Keratinocyte (primary cell): ENCODE results near the gene SNU13. TPM values are rescaled to one million over a fixed set of nuclear protein-coding genes. Genes with fewer than 3 reads are reported as not detected.

Experiments used
- DNase-seq: peaks from one replicate; pipeline ENCODE4 v3.0.0-alpha.2; 2011; ENCODE audit warnings: low read depth, missing footprints, low spot score
- FAIRE-seq: peaks from 2 replicates; lab custom pipeline; 2011; peaks lifted over from hg19 to GRCh38; lab: Jason Lieb, UNC
- H2AFZ ChIP-seq: 2 replicates; pipeline ENCODE4 v1.6.0; 2012; ENCODE audit warnings: low read length, control low read depth, inconsistent platforms; ENCODE audit not compliant: control insufficient read depth
- H3K27ac ChIP-seq: 2 replicates; pipeline ENCODE4 v1.5.1; 2011; ENCODE audit warnings: low read length; ENCODE audit not compliant: control insufficient read depth, insufficient read depth
- H3K27me3 ChIP-seq: 3 replicates; pipeline ENCODE4 v1.6.0; 2011; ENCODE audit warnings: low read length; ENCODE audit not compliant: control insufficient read depth, insufficient read depth; ENCODE audit errors: extremely low read depth
- H3K36me3 ChIP-seq, 2 experiments: 2 replicates in 1 of 2; 3 replicates in 1 of 2; pipeline ENCODE4 v1.5.1; 2011; ENCODE audit warnings: low read length in 2 of 2, mild to moderate bottlenecking in 1 of 2; ENCODE audit not compliant: control insufficient read depth in 2 of 2, insufficient read depth in 2 of 2; ENCODE audit errors: extremely low read depth in 1 of 2
- H3K4me1 ChIP-seq: 3 replicates; pipeline ENCODE4 v1.5.1; 2011; ENCODE audit warnings: low read length; ENCODE audit not compliant: control insufficient read depth, insufficient read depth; ENCODE audit errors: extremely low read depth
- H3K4me2 ChIP-seq: 3 replicates; pipeline ENCODE4 v1.6.0; 2011; ENCODE audit warnings: low read depth, low read length; ENCODE audit not compliant: control insufficient read depth, insufficient read depth; ENCODE audit errors: extremely low read depth
- H3K4me3 ChIP-seq, 3 experiments: fragments of 200-600 bp in 1 of 3; sonication (generic) in 1 of 3; 2 replicates in 2 of 3; 3 replicates in 1 of 3; pipeline ENCODE4 v1.5.1; 2011 to 2016; ENCODE audit warnings: low read length in 3 of 3, mild to moderate bottlenecking in 3 of 3, control low read depth in 2 of 3, inconsistent platforms in 1 of 3, low read depth in 1 of 3, mixed read lengths in 1 of 3, mixed run types in 1 of 3, moderate library complexity in 1 of 3; ENCODE audit not compliant: control insufficient read depth in 2 of 3, insufficient read depth in 2 of 3; ENCODE audit errors: extremely low read depth in 1 of 3
- H3K79me2 ChIP-seq: 2 replicates; pipeline ENCODE4 v1.6.0; 2012; ENCODE audit warnings: low read length; ENCODE audit not compliant: control insufficient read depth, insufficient read depth
- H3K9ac ChIP-seq: 3 replicates; pipeline ENCODE4 v1.6.0; 2011; ENCODE audit warnings: low read length; ENCODE audit not compliant: control insufficient read depth, insufficient read depth; ENCODE audit errors: extremely low read depth
- H3K9me1 ChIP-seq: 3 replicates; pipeline ENCODE4 v1.6.0; 2011; ENCODE audit warnings: low read length; ENCODE audit not compliant: control insufficient read depth, insufficient read depth; ENCODE audit errors: extremely low read depth
- H3K9me3 ChIP-seq: 2 replicates; pipeline ENCODE4 v1.5.1; 2012; ENCODE audit warnings: low read depth, low read length; ENCODE audit not compliant: control insufficient read depth
- H4K20me1 ChIP-seq: 3 replicates; pipeline ENCODE4 v1.6.0; 2011; ENCODE audit warnings: low read length; ENCODE audit not compliant: control insufficient read depth, insufficient read depth; ENCODE audit errors: extremely low read depth
- CTCF ChIP-seq, 3 experiments: IDR thresholded peaks in 1 of 3; conservative IDR thresholded peaks in 1 of 3; optimal IDR thresholded peaks in 1 of 3; 2 replicates in 2 of 3; 3 replicates in 1 of 3; pipeline versions ENCODE3 to v1.5.1; 2011; ENCODE audit warnings: low read length in 3 of 3, mild to moderate bottlenecking in 3 of 3, moderate library complexity in 2 of 3, control low read depth in 1 of 3, inconsistent platforms in 1 of 3; ENCODE audit not compliant: insufficient read depth in 2 of 3; ENCODE audit errors: extremely low read depth in 1 of 3
- EZH2 ChIP-seq: IDR thresholded peaks from one replicate; pipeline ENCODE4 v1.6.1; 2012; ENCODE audit warnings: inconsistent platforms, mild to moderate bottlenecking, low read length, moderate library complexity
- dilution Hi-C: fragments of 300-500 bp; cut with MboI; formaldehyde crosslinking; loops from one replicate; pipeline ENCODE4 v1.7.0; 2020; ENCODE audit warnings: low sequenced_read_pairs; ENCODE audit not compliant: extremely low pct_ligation_motif_present
- polyA plus RNA-seq, 5 experiments: library from polyadenylated mRNA; depleted of rRNA in 3 of 5; stranded (reverse) in 3 of 5; stranded (forward) in 1 of 5; unstranded in 1 of 5; fragments of >200 nt; gene quantifications; 1 replicate in 1 of 5; 2 replicates in 3 of 5; 3 replicates in 1 of 5; pipeline versions ENCODE4 v1.2.1 to v1.2.3, GENCODE V29; 2011 to 2012; ENCODE audit warnings: missing spikeins in 2 of 5, low read depth in 1 of 5, low replicate concordance in 1 of 5

The SNU13 gene
- polyA plus RNA-seq, 1 donor (not counting 4 experiments of a cell fraction or from before 2014, with no cell fraction given): 230 TPM

- no peak for TF ChIP-seq EZH2
- no peak for TF ChIP-seq CTCF (optimal IDR thresholded peaks at IDR 0.05 in 1 of 3, IDR thresholded peaks at IDR 0.05 in 1 of 3, conservative IDR thresholded peaks at IDR 0.05 in 1 of 3; ENCODE audit: extremely low read depth in 1 of 3, insufficient read depth in 2 of 3, low read length in 3 of 3)
- no peak overlapping the region for H3K4me3 ChIP-seq
- no peaks in the 10 kb centered on the region for H4K20me1 ChIP-seq
- no peak overlapping the region for H3K4me2 ChIP-seq
- peaks cover 4% of the 10 kb centered on the region for H3K27me3 ChIP-seq
- dilution Hi-C loops: no loop called here
- no peaks in the 10 kb centered on the region for H3K9me1 ChIP-seq
- no peaks in the 10 kb centered on the region for H3K79me2 ChIP-seq
- FAIRE-seq: no peak
- no peaks in the 10 kb centered on the region for H3K4me1 ChIP-seq
- H3K9me3 ChIP-seq: no peaks in the 10 kb centered on the region
- DNase-seq: no peak
- H3K9ac ChIP-seq: no peak overlapping the region
- H3K36me3 ChIP-seq: no peaks in the 10 kb centered on the region
- no peak overlapping the region for H2AFZ ChIP-seq
- no peak overlapping the region for H3K27ac ChIP-seq
These were observed 24.3 kb upstream of the SNU13 start for GRCh38 chr22:41713004-41713403.

GRCh38 chr22:41709341-41709740 is 20.7 kb upstream of the SNU13 start:
- H3K27me3 ChIP-seq: peaks cover 4% of the 10 kb centered on the region
- H3K79me2 ChIP-seq: no peaks in the 10 kb centered on the region
- H2AFZ ChIP-seq: no peak overlapping the region
- DNase-seq (no peak), FAIRE-seq (no peak)
- no peaks in the 10 kb centered on the region for H3K9me1 ChIP-seq
- dilution Hi-C loops: no loop called here
- no peaks in the 10 kb centered on the region for H3K9me3 ChIP-seq
- no peaks in the 10 kb centered on the region for H4K20me1 ChIP-seq
- H3K4me1 ChIP-seq: no peaks in the 10 kb centered on the region
- H3K4me2 ChIP-seq: no peak overlapping the region
- no peak overlapping the region for H3K4me3 ChIP-seq
- TF ChIP-seq EZH2: no peak
- no peak overlapping the region for H3K27ac ChIP-seq
- no peak overlapping the region for H3K9ac ChIP-seq
- H3K36me3 ChIP-seq: no peaks in the 10 kb centered on the region

GRCh38 chr22:41702763-41703162 is 14.1 kb upstream of the SNU13 start:
- FAIRE-seq: no peak

More at GRCh38 chr22:41702763-41703162, 14.1 kb upstream of the SNU13 start:
- no peak overlapping the region for H3K27ac ChIP-seq
- H2AFZ ChIP-seq: no peak overlapping the region
- TF ChIP-seq CTCF (optimal IDR thresholded peaks at IDR 0.05 in 1 of 3, IDR thresholded peaks at IDR 0.05 in 1 of 3, conservative IDR thresholded peaks at IDR 0.05 in 1 of 3; ENCODE audit: extremely low read depth in 1 of 3, insufficient read depth in 2 of 3, low read length in 3 of 3): no peak
- TF ChIP-seq EZH2: no peak
- no peaks in the 10 kb centered on the region for H3K9me3 ChIP-seq
- H3K4me2 ChIP-seq: no peak overlapping the region
- no peaks in the 10 kb centered on the region for H3K27me3 ChIP-seq
- dilution Hi-C loops: no loop called here
- no peak overlapping the region for H3K4me3 ChIP-seq
- H3K36me3 ChIP-seq: no peaks in the 10 kb centered on the region
- no peaks in the 10 kb centered on the region for H3K79me2 ChIP-seq
- no peaks in the 10 kb centered on the region for H4K20me1 ChIP-seq
- no peaks in the 10 kb centered on the region for H3K9me1 ChIP-seq
- peaks cover under 1% of the 10 kb centered on the region for H3K4me1 ChIP-seq
- no peak overlapping the region for H3K9ac ChIP-seq
- DNase-seq: no peak
